Measurements from ENCODE around the gene SPX. TPM values are rescaled to one million over a fixed set of nuclear protein-coding genes. Genes with fewer than 3 reads are reported as not detected.

SPX gene
- polyA plus RNA-seq, 1 of the 3 experiments (the other 2 are of a cell fraction) = not detected

GRCh38 chr12:21528953-21529352 lies 2.9 kb downstream of the SPX start:
- no peak overlapping the region for H2AFZ ChIP-seq (ENCODE audit: low read depth)
- no peaks in the 10 kb centered on the region for H3K79me2 ChIP-seq (ENCODE audit: insufficient read depth)
- peaks cover 3 to 7% of the 10 kb centered on the region in 2 experiments; a peak in 3 of 4 replicates for H3K4me1 ChIP-seq (ENCODE audit: control insufficient read depth in 1 of 2, insufficient read depth in 2 of 2, low read depth in 1 of 2, low read length in 1 of 2)
- no peaks in the 10 kb centered on the region for H4K20me1 ChIP-seq (ENCODE audit: insufficient read depth)
- no peak for DNase-seq
- no peaks in the 10 kb centered on the region for H3K36me3 ChIP-seq (replicated peaks in 1 of 2; ENCODE audit: control insufficient read depth in 1 of 2, insufficient read depth in 2 of 2, low read length in 1 of 2)
- no peak overlapping the region for H3K9ac ChIP-seq
- POLR2A ChIA-PET = no interaction called here
- 68% methylated on average over 5 of the region's 5 CpGs for WGBS (ENCODE audit: low lambda C conversion rate)
- H3K4me3 ChIP-seq (ENCODE audit: low read depth in 2 of 2, low read length in 1 of 2) = no peak overlapping the region
- H3K27ac ChIP-seq (ENCODE audit: low read depth in 2 of 2, low read length in 1 of 2) = no peak overlapping the region
- H3K9me3 ChIP-seq = no peaks in the 10 kb centered on the region
- no peak for TF ChIP-seq ZBTB33 (IDR thresholded peaks at IDR 0.05; ENCODE audit: borderline replicate concordance, low read depth)
- H3F3A ChIP-seq (replicated peaks; ENCODE audit: insufficient read depth) = no peaks in the 10 kb centered on the region
- no peaks in the 10 kb centered on the region for H3K9me2 ChIP-seq
- CTCF ChIA-PET = no interaction called here
- H3K27me3 ChIP-seq (ENCODE audit: insufficient read depth) = peaks cover 38% of the 10 kb centered on the region; the same call in 1 of the 2 replicates
- no peak overlapping the region for H3K4me2 ChIP-seq

GRCh38 chr12:21529456-21529855 lies 3.4 kb downstream of the SPX start:
- TF ChIP-seq SMC3 (IDR thresholded peaks at IDR 0.05; ENCODE audit: low read depth, low read length) (no peak), SIN3A (IDR thresholded peaks at IDR 0.05; ENCODE audit: borderline replicate concordance, low read depth, low read length) (no peak), EP300 (IDR thresholded peaks at IDR 0.05; ENCODE audit: borderline replicate concordance in 1 of 2, low read depth in 1 of 2, low read length in 1 of 2) (no peak), ZBTB33 (IDR thresholded peaks at IDR 0.05; ENCODE audit: borderline replicate concordance, low read depth) (no peak), EZH2phosphoT487 (IDR thresholded peaks at IDR 0.05; ENCODE audit: borderline replicate concordance, low read depth) (no peak), PBX3 (IDR thresholded peaks at IDR 0.05) (no peak), MXI1 (IDR thresholded peaks at IDR 0.05; ENCODE audit: low read depth, low read length) (no peak), MEF2A (IDR thresholded peaks at IDR 0.05; ENCODE audit: borderline replicate concordance, low read depth) (no peak), TCF12 (IDR thresholded peaks at IDR 0.05) (no peak), RXRA (IDR thresholded peaks at IDR 0.05; ENCODE audit: borderline replicate concordance, low read depth) (no peak), IRF3 (IDR thresholded peaks at IDR 0.05; ENCODE audit: low read depth, low read length) (no peak), USF2 (IDR thresholded peaks at IDR 0.05; ENCODE audit: borderline replicate concordance, low read depth, low read length) (no peak), TAF1 (IDR thresholded peaks at IDR 0.05; ENCODE audit: borderline replicate concordance, low read depth, low read length) (no peak), YY1 (IDR thresholded peaks at IDR 0.05; ENCODE audit: low read depth) (no peak), CHD2 (IDR thresholded peaks at IDR 0.05; ENCODE audit: low read length, partially characterized antibody) (no peak), FOSL2 (IDR thresholded peaks at IDR 0.05; ENCODE audit: borderline replicate concordance, low read depth) (no peak), GATA2 (CRISPR knock-in tag; IDR thresholded peaks at IDR 0.05) (no peak)
- no peak overlapping the region for H2AFZ ChIP-seq (ENCODE audit: low read depth)
- no peaks in the 10 kb centered on the region for H3K9me3 ChIP-seq
- POLR2A ChIA-PET = no interaction called here
- H3K36me3 ChIP-seq (replicated peaks in 1 of 2; ENCODE audit: control insufficient read depth in 1 of 2, insufficient read depth in 2 of 2, low read length in 1 of 2) = no peaks in the 10 kb centered on the region
- H4K20me1 ChIP-seq (ENCODE audit: insufficient read depth) = no peaks in the 10 kb centered on the region
- H3K27ac ChIP-seq (ENCODE audit: low read depth in 2 of 2, low read length in 1 of 2) = no peak overlapping the region
- 58% methylated on average over 2 of the region's 2 CpGs for WGBS (ENCODE audit: low lambda C conversion rate)
- CTCF ChIA-PET = interaction anchor here (0.7 kb wide), 1 partner anchor 12 kb away, joined by 4 read pairs; no protein-coding TSS in a partner anchor
- H3K4me3 ChIP-seq (ENCODE audit: low read depth in 2 of 2, low read length in 1 of 2) = no peak overlapping the region
- no peaks in the 10 kb centered on the region for H3K9me2 ChIP-seq
- no peaks in the 10 kb centered on the region for H3F3A ChIP-seq (replicated peaks; ENCODE audit: insufficient read depth)
- H3K4me1 ChIP-seq (ENCODE audit: control insufficient read depth in 1 of 2, insufficient read depth in 2 of 2, low read depth in 1 of 2, low read length in 1 of 2) = peaks cover 3 to 7% of the 10 kb centered on the region in 2 experiments; a peak in 3 of 4 replicates
- peaks cover 38% of the 10 kb centered on the region; the same call in 1 of the 2 replicates for H3K27me3 ChIP-seq (ENCODE audit: insufficient read depth)
- no peak for DNase-seq
- no peaks in the 10 kb centered on the region for H3K79me2 ChIP-seq (ENCODE audit: insufficient read depth)
- no peak overlapping the region for H3K4me2 ChIP-seq
- no peak overlapping the region for H3K9ac ChIP-seq

Measured in SK-N-SH (cell line).